Keratinocyte (primary cell): ENCODE data around the gene CREB3L1. TPM values are rescaled to one million over a fixed set of nuclear protein-coding genes. Genes with fewer than 3 reads are reported as not detected.

Source experiments
- DNase-seq: peaks from one replicate; pipeline ENCODE4 v3.0.0-alpha.2; 2011; ENCODE audit warnings: low read depth, missing footprints, low spot score
- FAIRE-seq: peaks from 2 replicates; lab custom pipeline; 2011; peaks lifted over from hg19 to GRCh38; lab: Jason Lieb, UNC
- H2AFZ ChIP-seq: 2 replicates; pipeline ENCODE4 v1.6.0; 2012; ENCODE audit warnings: low read length, control low read depth, inconsistent platforms; ENCODE audit not compliant: control insufficient read depth
- H3K27ac ChIP-seq: 2 replicates; pipeline ENCODE4 v1.5.1; 2011; ENCODE audit warnings: low read length; ENCODE audit not compliant: control insufficient read depth, insufficient read depth
- H3K27me3 ChIP-seq: 3 replicates; pipeline ENCODE4 v1.6.0; 2011; ENCODE audit warnings: low read length; ENCODE audit not compliant: control insufficient read depth, insufficient read depth; ENCODE audit errors: extremely low read depth
- H3K36me3 ChIP-seq, 2 experiments: 2 replicates in 1 of 2; 3 replicates in 1 of 2; pipeline ENCODE4 v1.5.1; 2011; ENCODE audit warnings: low read length in 2 of 2, mild to moderate bottlenecking in 1 of 2; ENCODE audit not compliant: control insufficient read depth in 2 of 2, insufficient read depth in 2 of 2; ENCODE audit errors: extremely low read depth in 1 of 2
- H3K4me1 ChIP-seq: 3 replicates; pipeline ENCODE4 v1.5.1; 2011; ENCODE audit warnings: low read length; ENCODE audit not compliant: control insufficient read depth, insufficient read depth; ENCODE audit errors: extremely low read depth
- H3K4me2 ChIP-seq: 3 replicates; pipeline ENCODE4 v1.6.0; 2011; ENCODE audit warnings: low read depth, low read length; ENCODE audit not compliant: control insufficient read depth, insufficient read depth; ENCODE audit errors: extremely low read depth
- H3K4me3 ChIP-seq, 3 experiments: fragments of 200-600 bp in 1 of 3; sonication (generic) in 1 of 3; 2 replicates in 2 of 3; 3 replicates in 1 of 3; pipeline ENCODE4 v1.5.1; 2011 to 2016; ENCODE audit warnings: low read length in 3 of 3, mild to moderate bottlenecking in 3 of 3, control low read depth in 2 of 3, inconsistent platforms in 1 of 3, low read depth in 1 of 3, mixed read lengths in 1 of 3, mixed run types in 1 of 3, moderate library complexity in 1 of 3; ENCODE audit not compliant: control insufficient read depth in 2 of 3, insufficient read depth in 2 of 3; ENCODE audit errors: extremely low read depth in 1 of 3
- H3K79me2 ChIP-seq: 2 replicates; pipeline ENCODE4 v1.6.0; 2012; ENCODE audit warnings: low read length; ENCODE audit not compliant: control insufficient read depth, insufficient read depth
- H3K9ac ChIP-seq: 3 replicates; pipeline ENCODE4 v1.6.0; 2011; ENCODE audit warnings: low read length; ENCODE audit not compliant: control insufficient read depth, insufficient read depth; ENCODE audit errors: extremely low read depth
- H3K9me1 ChIP-seq: 3 replicates; pipeline ENCODE4 v1.6.0; 2011; ENCODE audit warnings: low read length; ENCODE audit not compliant: control insufficient read depth, insufficient read depth; ENCODE audit errors: extremely low read depth
- H3K9me3 ChIP-seq: 2 replicates; pipeline ENCODE4 v1.5.1; 2012; ENCODE audit warnings: low read depth, low read length; ENCODE audit not compliant: control insufficient read depth
- H4K20me1 ChIP-seq: 3 replicates; pipeline ENCODE4 v1.6.0; 2011; ENCODE audit warnings: low read length; ENCODE audit not compliant: control insufficient read depth, insufficient read depth; ENCODE audit errors: extremely low read depth
- EZH2 ChIP-seq: IDR thresholded peaks from one replicate; pipeline ENCODE4 v1.6.1; 2012; ENCODE audit warnings: inconsistent platforms, mild to moderate bottlenecking, low read length, moderate library complexity
- dilution Hi-C: fragments of 300-500 bp; cut with MboI; formaldehyde crosslinking; loops from one replicate; pipeline ENCODE4 v1.7.0; 2020; ENCODE audit warnings: low sequenced_read_pairs; ENCODE audit not compliant: extremely low pct_ligation_motif_present
- polyA plus RNA-seq, 5 experiments: library from polyadenylated mRNA; depleted of rRNA in 3 of 5; stranded (reverse) in 3 of 5; stranded (forward) in 1 of 5; unstranded in 1 of 5; fragments of >200 nt; gene quantifications; 1 replicate in 1 of 5; 2 replicates in 3 of 5; 3 replicates in 1 of 5; pipeline versions ENCODE4 v1.2.1 to v1.2.3, GENCODE V29; 2011 to 2012; ENCODE audit warnings: missing spikeins in 2 of 5, low read depth in 1 of 5, low replicate concordance in 1 of 5
- TF ChIP-seq, protein P1 (sequence below), 3 experiments: IDR thresholded peaks in 1 of 3; conservative IDR thresholded peaks in 1 of 3; optimal IDR thresholded peaks in 1 of 3; 2 replicates in 2 of 3; 3 replicates in 1 of 3; pipeline versions ENCODE3 to v1.5.1; 2011; ENCODE audit warnings: low read length in 3 of 3, mild to moderate bottlenecking in 3 of 3, moderate library complexity in 2 of 3, control low read depth in 1 of 3, inconsistent platforms in 1 of 3; ENCODE audit not compliant: insufficient read depth in 2 of 3; ENCODE audit errors: extremely low read depth in 1 of 3

CREB3L1 gene
- polyA plus RNA-seq, 1 donor (not counting 4 experiments of a cell fraction or from before 2014, with no cell fraction given), result not detected

DNA sequence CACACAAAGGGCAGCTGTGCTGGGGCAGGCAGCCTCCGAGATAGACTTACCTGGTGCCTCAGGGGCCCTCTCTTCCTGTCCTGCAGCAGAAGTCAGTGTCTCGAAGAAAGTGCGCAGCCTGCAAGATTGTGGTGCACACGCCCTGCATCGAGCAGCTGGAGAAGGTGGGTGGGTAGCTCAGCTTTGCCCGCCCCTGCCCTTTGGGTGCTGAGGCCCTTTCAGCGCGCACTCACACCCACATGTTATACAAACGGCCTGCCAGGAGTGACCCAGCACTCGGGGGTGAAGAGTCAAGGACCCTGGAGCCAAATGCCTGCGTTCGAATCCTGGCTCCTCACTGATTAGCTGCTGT is 90.4 kb downstream of the CREB3L1 start:
- TF ChIP-seq EZH2, result no peak
- TF ChIP-seq, protein P1, sequence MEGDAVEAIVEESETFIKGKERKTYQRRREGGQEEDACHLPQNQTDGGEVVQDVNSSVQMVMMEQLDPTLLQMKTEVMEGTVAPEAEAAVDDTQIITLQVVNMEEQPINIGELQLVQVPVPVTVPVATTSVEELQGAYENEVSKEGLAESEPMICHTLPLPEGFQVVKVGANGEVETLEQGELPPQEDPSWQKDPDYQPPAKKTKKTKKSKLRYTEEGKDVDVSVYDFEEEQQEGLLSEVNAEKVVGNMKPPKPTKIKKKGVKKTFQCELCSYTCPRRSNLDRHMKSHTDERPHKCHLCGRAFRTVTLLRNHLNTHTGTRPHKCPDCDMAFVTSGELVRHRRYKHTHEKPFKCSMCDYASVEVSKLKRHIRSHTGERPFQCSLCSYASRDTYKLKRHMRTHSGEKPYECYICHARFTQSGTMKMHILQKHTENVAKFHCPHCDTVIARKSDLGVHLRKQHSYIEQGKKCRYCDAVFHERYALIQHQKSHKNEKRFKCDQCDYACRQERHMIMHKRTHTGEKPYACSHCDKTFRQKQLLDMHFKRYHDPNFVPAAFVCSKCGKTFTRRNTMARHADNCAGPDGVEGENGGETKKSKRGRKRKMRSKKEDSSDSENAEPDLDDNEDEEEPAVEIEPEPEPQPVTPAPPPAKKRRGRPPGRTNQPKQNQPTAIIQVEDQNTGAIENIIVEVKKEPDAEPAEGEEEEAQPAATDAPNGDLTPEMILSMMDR (optimal IDR thresholded peaks at IDR 0.05 in 1 of 3, IDR thresholded peaks at IDR 0.05 in 1 of 3, conservative IDR thresholded peaks at IDR 0.05 in 1 of 3; ENCODE audit: extremely low read depth in 1 of 3, insufficient read depth in 2 of 3, low read length in 3 of 3), result peak in 1 of 3 experiments; percentile 4
- Histone ChIP-seq H3K36me3 (peaks cover 26 to 30% of the 10 kb centered on the region in 2 experiments), H3K27ac (no peak overlapping the region)

DNA sequence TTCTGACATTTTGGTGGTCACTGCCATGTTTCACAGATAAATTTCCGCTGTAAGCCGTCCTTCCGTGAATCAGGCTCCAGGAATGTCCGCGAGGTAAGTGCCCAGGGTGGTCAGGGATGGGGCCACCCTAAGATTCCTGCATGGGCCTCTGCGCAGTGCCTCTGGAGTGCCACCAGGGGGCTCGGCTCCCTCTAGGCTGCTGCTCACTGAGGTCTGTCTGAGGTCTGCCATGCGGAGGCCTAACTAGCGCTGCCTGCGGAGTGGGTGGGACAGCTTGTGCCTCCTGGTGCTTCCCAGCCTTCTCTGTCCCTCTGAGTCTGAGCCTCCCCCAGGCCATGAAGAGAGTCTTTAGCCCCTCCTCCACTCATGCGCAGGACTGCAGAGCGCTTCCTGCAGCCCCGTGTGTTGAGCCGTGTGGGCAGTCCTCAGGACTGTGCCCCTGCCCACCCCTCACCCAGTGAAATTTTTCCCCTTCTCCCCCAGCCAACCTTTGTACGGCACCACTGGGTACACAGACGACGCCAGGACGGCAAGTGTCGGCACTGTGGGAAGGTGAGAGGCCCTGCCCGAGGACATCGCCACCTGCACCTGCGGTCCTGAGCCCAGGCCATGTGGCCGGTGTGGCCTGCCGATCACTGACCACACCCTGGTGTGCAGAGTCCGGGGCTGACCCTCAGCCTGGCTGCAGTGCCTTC is 92.1 kb downstream of the CREB3L1 start:
- Histone ChIP-seq H3K27me3 (no peaks in the 10 kb centered on the region), H3K36me3 (peaks cover 28% of the 10 kb centered on the region in 2 experiments), H2AFZ (no peak overlapping the region), H4K20me1 (peaks cover 10% of the 10 kb centered on the region), H3K9me3 (no peaks in the 10 kb centered on the region), H3K4me2 (no peak overlapping the region), H3K27ac (no peak overlapping the region), H3K4me3 (no peak overlapping the region), H3K4me1 (no peaks in the 10 kb centered on the region), H3K9ac (no peak overlapping the region), H3K9me1 (no peaks in the 10 kb centered on the region), H3K79me2 (peaks cover 9% of the 10 kb centered on the region)
- dilution Hi-C loops, result no loop called here
- no peak for DNase-seq
- FAIRE-seq, result peak; percentile 66
- TF ChIP-seq EZH2, result no peak
- TF ChIP-seq, protein P1 (optimal IDR thresholded peaks at IDR 0.05 in 1 of 3, IDR thresholded peaks at IDR 0.05 in 1 of 3, conservative IDR thresholded peaks at IDR 0.05 in 1 of 3; ENCODE audit: extremely low read depth in 1 of 3, insufficient read depth in 2 of 3, low read length in 3 of 3), result peak; percentile 83 to 94 (median 88)

More for the DNA sequence above, 90.4 kb downstream of the CREB3L1 start:
- dilution Hi-C loops, result no loop called here
- peaks cover 3% of the 10 kb centered on the region for H3K9me1 ChIP-seq
- peaks cover 10% of the 10 kb centered on the region for H4K20me1 ChIP-seq
- no peak overlapping the region for H3K4me2 ChIP-seq
- H3K4me1 ChIP-seq, result peaks cover 3% of the 10 kb centered on the region
- H3K9me3 ChIP-seq, result no peaks in the 10 kb centered on the region
- H3K79me2 ChIP-seq, result peaks cover 23% of the 10 kb centered on the region
- H3K27me3 ChIP-seq, result no peaks in the 10 kb centered on the region
- no peak for FAIRE-seq
- no peak overlapping the region for H3K4me3 ChIP-seq
- H2AFZ ChIP-seq, result no peak overlapping the region
- no peak overlapping the region for H3K9ac ChIP-seq
- DNase-seq, result no peak
